IPS-18c (cell line): ENCODE data around the gene CCDC88B.
A peak's percentile ranks its signal among the peaks of the same experiment; 100 is the strongest.

Source experiments
- H3K4me3 ChIP-seq: 2 replicates; pipeline ENCODE4 v1.7.0; 2013; ENCODE audit warnings: low read depth, mild to moderate bottlenecking, low read length, moderate library complexity; ENCODE audit not compliant: insufficient read depth
- H3K9me3 ChIP-seq: one replicate; pipeline ENCODE4 v1.6.1; 2013; ENCODE audit warnings: mild to moderate bottlenecking, low read length, moderate library complexity; ENCODE audit not compliant: control insufficient read depth, insufficient read depth

CCDC88B gene

DNA sequence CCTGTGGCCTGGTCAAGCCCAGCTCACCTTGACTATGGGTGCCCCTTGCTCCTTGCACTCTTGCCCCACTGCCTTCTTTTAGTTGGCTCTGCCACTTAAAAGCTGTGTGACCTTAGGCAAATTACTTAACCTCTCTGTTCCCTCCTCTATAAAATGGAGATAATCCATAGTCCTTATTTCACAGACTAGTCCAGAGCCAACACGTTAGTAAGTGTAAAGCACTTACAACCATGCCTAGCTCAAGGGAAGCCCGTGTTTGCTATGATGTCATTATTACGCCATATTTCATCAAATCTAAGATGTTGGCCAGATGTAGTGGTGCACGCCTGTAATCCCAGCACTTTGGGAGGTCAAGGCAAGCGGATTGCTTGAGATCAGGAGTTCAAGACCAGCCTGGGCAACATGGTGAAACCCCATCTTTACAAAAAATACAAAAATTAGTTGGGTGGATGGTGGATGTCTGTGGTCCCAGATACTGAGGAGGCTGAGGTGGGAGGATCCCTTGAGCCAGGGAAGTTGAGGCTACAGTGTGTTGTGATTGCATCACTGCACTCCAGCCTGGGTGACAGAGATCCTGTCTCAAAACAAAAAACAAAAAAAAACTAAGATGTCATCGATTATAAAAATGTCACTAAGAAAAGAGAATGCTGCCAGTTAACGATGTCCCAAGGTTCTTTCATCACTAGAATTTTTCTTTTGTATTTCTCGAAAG lies 2.3 kb upstream of the CCDC88B start:
- Histone ChIP-seq H3K9me3 (no peaks in the 10 kb centered on the region), H3K4me3 (no peak overlapping the region)

GRCh38 chr11:64338716-64339115 lies 1.3 kb upstream of the CCDC88B start:
- no peak overlapping the region for H3K4me3 ChIP-seq

GRCh38 chr11:64339286-64339685 lies 718 bp upstream of the CCDC88B start:
- Histone ChIP-seq H3K4me3 (no peak overlapping the region), H3K9me3 (no peaks in the 10 kb centered on the region)

More at GRCh38 chr11:64338716-64339115, 1.3 kb upstream of the CCDC88B start:
- no peaks in the 10 kb centered on the region for H3K9me3 ChIP-seq

DNA sequence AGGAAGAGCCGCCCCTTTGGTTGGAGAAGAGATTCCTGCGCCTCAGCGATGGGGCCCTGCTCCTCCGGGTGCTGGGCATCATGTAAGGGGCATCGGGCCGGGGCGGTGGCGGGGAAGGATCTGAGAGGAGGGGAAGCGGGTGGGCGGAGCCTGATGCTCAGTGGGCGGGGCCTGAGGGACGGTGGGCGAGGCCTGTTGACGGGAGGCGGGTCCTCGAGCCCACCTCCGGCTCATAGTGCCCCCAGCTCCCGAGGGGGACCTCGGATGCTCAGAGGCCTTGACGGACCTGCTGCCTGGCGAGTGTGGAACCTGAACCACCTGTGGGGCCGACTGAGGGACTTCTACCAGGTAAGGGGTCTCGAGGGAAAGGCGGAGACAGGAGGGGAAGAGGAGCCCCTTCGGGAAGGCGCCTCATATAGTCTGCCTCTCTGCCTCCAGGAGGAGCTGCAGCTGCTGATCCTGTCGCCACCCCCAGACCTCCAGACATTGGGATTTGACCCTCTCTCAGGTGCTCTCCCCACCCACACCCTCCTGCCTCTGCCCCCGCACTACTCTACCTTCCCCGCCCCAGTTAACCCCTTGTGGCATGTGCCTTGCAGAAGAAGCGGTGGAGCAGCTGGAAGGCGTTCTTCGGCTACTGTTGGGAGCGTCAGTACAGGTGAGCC lies 799 bp downstream of the CCDC88B start:
- Histone ChIP-seq H3K9me3 (no peaks in the 10 kb centered on the region), H3K4me3 (peak overlapping the region; percentile 63)

GRCh38 chr11:64341429-64341828 lies 1.4 kb downstream of the CCDC88B start:
- Histone ChIP-seq H3K9me3 (no peaks in the 10 kb centered on the region), H3K4me3 (peak overlapping the region; percentile 63)

DNA sequence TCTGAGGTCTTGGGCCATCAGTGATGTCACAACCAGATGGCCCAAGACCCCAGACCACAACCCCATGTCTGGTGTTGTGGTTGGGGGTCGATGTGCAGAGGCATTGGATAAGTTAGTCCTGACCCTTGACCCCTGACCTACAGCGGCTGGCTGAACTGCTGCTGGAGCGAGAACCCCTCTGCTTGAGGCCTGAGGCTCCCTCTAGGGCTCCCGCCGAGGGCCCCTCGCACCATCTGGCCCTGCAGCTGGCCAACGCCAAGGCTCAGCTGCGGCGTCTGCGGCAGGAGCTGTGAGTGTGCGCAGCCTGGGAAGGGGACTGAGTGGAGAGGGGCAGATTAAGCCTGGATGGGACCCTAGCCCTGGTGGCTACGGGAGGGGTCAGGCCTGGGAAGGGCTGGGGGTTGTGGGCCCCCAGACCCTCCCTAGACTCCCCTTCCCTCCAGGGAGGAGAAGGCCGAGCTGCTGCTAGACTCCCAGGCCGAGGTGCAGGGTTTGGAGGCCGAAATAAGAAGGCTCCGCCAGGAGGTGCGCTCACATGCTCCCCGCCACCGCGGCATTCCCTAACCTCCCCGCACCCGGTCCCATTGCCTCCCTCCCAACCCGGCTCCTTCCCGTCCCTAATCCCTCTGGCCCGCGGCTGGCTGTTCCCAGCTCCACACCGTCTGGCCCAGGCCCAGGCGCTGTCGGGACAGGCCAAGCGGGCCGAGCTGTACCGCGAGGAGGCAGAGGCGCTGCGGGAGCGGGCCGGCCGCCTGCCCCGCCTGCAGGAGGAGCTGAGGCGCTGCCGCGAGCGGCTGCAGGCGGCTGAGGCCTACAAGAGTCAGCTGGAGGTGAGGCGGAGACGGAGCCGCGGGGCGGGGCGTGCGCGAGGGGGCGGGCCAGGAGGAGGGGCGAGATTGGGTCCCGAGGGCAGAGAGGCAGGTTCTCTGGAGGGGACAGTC lies 2.1 kb downstream of the CCDC88B start:
- H3K9me3 ChIP-seq = no peaks in the 10 kb centered on the region
- H3K4me3 ChIP-seq = peak overlapping the region; percentile 63; the same call in 1 of the 2 replicates

DNA sequence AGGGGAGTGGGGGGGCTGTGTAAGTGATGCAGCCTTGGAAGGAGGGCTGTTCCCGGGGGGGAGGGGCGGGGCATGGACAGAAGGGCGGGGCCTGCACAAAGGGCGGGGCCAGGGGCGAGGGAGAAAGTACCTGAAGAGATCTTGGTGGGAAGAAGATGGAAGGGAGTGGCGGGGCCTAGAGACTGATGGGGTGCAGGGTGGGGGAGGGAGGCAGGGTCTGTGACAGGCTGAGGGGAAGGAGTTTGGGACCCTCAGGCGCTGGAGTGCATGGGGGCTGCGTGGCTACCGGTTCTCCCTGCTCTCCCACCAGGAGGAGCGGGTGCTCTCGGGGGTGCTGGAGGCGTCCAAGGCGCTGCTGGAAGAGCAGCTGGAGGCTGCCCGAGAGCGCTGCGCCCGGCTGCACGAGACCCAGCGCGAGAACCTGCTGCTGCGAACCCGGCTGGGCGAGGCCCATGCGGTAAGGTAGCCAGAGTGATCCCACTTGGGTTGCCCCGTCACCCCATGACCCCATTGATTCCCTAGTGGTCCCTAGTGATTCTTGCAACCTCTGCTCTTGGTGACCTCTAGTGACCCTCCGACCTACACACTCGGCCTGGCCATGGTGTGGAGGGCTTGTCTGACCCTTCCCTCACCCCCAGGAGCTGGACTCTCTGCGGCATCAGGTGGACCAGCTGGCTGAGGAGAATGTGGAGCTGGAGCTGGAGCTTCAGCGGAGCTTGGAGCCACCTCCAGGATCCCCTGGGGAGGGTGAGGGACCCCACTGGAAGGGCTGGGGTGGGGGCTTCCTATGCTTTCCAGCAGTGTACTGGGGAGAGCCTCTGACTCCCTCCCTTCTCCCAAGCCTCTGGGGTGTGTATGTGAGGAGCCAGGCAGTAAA lies 3.1 kb downstream of the CCDC88B start:
- H3K4me3 ChIP-seq = peak overlapping the region; percentile 41; the same call in 1 of the 2 replicates
- no peaks in the 10 kb centered on the region for H3K9me3 ChIP-seq

DNA sequence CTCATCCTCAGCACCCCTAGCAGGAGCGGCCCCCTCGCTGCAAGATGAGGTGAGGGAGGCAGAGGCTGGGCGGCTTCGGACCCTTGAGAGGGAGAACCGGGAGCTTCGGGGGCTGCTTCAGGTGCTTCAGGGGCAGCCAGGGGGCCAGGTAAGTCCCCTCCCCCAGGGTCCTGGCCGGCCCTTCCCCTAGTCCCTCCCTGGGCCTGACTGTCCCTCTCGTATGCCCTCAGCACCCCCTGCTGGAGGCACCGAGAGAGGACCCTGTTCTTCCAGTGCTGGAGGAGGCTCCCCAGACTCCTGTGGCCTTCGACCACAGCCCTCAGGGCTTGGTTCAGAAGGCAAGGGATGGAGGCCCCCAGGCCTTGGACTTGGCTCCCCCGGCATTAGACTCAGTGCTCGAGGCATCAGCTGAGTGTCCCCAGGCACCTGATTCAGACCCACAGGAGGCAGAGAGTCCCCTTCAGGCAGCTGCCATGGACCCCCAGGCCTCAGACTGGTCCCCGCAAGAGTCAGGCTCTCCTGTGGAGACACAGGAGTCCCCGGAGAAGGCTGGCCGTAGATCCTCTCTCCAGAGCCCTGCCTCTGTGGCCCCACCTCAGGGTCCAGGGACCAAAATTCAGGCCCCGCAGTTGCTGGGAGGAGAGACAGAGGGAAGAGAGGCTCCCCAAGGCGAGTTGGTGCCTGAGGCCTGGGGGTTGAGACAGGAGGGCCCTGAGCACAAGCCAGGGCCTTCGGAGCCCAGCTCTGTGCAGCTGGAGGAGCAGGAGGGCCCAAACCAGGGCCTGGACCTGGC lies 4.0 kb downstream of the CCDC88B start:
- H3K9me3 ChIP-seq = no peaks in the 10 kb centered on the region
- no peak overlapping the region for H3K4me3 ChIP-seq

DNA sequence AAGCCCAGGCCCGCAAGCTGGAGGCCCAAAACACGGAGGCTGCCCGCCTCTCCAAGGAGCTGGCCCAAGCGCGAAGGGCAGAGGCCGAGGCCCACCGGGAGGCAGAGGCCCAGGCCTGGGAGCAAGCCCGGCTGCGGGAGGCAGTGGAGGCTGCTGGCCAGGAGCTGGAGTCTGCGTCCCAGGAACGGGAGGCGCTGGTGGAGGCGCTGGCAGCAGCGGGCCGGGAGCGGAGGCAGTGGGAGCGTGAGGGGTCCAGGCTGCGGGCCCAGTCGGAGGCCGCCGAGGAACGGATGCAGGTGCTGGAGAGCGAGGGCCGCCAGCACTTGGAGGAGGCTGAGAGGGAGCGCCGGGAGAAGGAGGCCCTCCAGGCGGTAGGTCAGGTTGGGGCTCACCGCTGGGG lies 4.8 kb downstream of the CCDC88B start:
- Histone ChIP-seq H3K4me3 (no peak overlapping the region), H3K9me3 (no peaks in the 10 kb centered on the region)

DNA sequence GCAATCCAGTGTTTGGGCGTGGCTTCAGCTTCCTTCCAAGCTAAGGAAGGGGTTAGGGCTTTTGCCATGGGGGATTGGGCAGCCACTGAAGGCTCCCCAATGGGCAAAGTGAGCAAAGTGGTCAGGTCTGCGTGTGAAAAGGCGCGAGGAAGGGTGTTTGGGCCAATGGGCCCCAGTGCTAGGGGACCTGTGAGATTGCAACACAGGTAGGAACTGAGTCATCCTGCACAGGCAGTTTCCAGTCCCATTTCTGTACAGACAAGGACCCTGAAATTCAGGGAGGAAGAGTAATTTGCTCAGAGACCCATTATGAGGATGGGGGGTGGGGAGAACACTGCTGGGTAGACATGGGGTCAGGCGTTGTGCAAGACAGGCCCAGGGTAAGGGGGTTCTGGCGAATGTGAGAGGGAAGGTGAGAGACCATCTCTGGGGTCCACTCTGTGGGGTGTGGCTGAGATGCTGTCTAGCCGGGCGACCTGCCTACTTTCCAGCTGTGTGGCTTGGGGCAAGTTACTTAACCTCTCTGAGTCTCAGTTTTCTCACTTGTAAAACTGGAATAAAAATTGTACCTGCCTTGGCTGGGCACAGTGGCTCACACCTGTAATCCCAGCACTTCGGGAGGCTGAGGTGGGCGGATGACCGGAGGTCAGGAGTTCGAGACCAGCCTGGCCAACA lies 7.3 kb downstream of the CCDC88B start:
- Histone ChIP-seq H3K4me3 (no peak overlapping the region), H3K9me3 (no peaks in the 10 kb centered on the region)

DNA sequence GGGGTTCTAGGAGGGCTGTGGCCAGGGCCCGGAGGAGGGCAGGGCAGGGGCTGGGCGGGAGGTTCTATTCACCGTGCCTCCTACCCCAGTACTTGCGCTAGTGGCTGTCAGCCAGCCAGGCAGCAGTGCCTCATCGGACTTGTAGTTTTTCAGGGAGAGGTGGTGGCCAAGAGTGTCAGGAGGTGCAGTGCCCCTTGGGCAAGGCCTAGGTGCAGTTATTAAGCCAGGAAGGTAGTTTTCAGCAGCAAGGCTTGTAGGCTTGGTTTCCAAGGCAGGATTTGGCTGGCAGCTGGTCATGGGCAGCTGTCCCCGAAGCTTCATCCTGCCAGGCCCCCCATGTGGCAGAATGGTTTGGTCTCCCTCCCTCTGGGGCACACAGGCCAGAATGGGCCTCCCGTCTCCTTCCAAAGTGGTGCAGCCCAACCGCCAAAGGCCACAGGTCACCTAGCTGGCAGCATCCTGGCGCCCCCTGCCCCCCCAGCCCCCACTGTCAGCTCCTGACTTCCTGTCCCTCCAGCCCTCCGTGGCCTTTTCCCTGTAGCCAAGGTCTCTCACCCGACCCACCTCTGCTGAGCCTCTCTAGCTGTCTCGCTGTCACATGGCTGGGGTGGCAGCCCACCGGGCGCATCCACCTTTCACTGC lies 8.5 kb downstream of the CCDC88B start:
- no peaks in the 10 kb centered on the region for H3K9me3 ChIP-seq
- no peak overlapping the region for H3K4me3 ChIP-seq

- H3K9me3 ChIP-seq = no peaks in the 10 kb centered on the region
- H3K4me3 ChIP-seq = no peak overlapping the region
Observed at GRCh38 chr11:64349025-64349387, 9.0 kb downstream of the CCDC88B start.

DNA sequence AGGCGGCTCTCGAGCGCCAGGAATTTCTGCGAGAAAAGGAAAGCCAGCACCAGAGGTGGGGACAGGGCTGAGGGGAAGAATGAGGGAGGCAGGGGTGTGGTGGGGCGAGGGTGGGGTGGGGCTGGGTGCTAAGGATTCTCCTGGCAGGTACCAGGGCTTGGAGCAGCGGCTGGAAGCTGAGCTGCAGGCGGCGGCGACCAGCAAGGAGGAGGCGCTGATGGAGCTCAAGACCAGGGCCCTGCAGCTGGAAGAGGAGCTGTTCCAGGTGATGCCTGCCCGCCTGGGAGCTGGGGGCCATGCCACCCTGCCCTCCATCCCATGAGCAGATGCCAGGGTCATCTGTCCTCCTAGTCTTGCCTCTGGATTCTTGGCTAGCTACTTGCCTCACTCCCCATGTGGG lies 9.4 kb downstream of the CCDC88B start:
- H3K9me3 ChIP-seq = no peaks in the 10 kb centered on the region
- no peak overlapping the region for H3K4me3 ChIP-seq

DNA sequence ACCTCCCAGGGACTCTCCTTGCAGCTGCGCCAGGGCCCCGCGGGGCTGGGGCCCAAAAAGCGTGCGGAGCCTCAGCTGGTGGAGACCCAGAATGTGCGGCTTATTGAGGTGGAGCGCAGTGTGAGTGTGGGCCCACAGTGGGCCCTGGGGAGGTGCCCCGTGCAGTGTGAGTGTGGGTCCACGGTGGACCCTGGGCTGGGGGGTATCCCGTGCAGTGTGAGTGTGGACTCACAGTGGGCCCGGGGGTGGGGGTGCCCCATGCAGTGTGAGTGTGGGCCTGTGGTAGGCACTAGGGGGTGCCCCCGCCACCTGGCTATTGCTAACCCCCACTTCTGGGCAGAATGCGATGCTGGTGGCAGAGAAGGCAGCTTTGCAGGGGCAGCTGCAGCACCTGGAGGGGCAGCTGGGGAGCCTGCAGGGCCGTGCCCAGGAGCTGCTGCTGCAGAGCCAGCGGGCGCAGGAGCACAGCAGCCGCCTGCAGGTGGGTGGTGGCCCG lies 11.2 kb downstream of the CCDC88B start:
- Histone ChIP-seq H3K9me3 (no peaks in the 10 kb centered on the region), H3K4me3 (no peak overlapping the region)
